Ishikawa (cell line): ENCODE measurements around the gene CCL4.

Experiments used
- CEBPB ChIP-seq: IDR thresholded peaks from 2 replicates; pipeline ENCODE4 v1.6.1; 2012
- CREB1 ChIP-seq: IDR thresholded peaks from 2 replicates; pipeline ENCODE4 v1.6.1; 2012; ENCODE audit warnings: low read depth
- EGR1 ChIP-seq: IDR thresholded peaks from 2 replicates; pipeline ENCODE4 v1.6.1; 2012
- EP300 ChIP-seq: IDR thresholded peaks from 2 replicates; pipeline ENCODE4 v1.6.1; 2012; ENCODE audit warnings: borderline replicate concordance
- FOXM1 ChIP-seq: IDR thresholded peaks from 2 replicates; pipeline ENCODE4 v1.6.1; 2012; ENCODE audit warnings: low read depth, borderline replicate concordance
- NFIC ChIP-seq: IDR thresholded peaks from 2 replicates; pipeline ENCODE4 v1.6.1; 2012
- RAD21 ChIP-seq: IDR thresholded peaks from 2 replicates; pipeline ENCODE4 v1.6.1; 2012; ENCODE audit warnings: low read depth
- TAF1 ChIP-seq: IDR thresholded peaks from 2 replicates; pipeline ENCODE4 v1.6.1; 2012; ENCODE audit warnings: low read depth, mild to moderate bottlenecking
- TCF12 ChIP-seq: IDR thresholded peaks from 2 replicates; pipeline ENCODE4 v1.6.1; 2012; ENCODE audit warnings: low read depth
- TEAD4 ChIP-seq: IDR thresholded peaks from 2 replicates; pipeline ENCODE4 v1.6.1; 2012
- YY1 ChIP-seq: IDR thresholded peaks from 2 replicates; pipeline ENCODE4 v1.6.1; 2012; ENCODE audit warnings: low read depth
- ZBTB7A ChIP-seq: IDR thresholded peaks from 2 replicates; pipeline ENCODE4 v1.6.1; 2012; ENCODE audit warnings: low read depth
- TF ChIP-seq, protein P1 (sequence below): IDR thresholded peaks from 2 replicates; pipeline ENCODE4 v1.6.1; 2012; ENCODE audit warnings: low read depth, mild to moderate bottlenecking
- TF ChIP-seq, protein P2 (sequence below): IDR thresholded peaks from 2 replicates; pipeline ENCODE4 v1.6.1; 2012
- TF ChIP-seq, protein P3 (sequence below): IDR thresholded peaks from 2 replicates; pipeline ENCODE4 v1.6.1; 2012

The CCL4 gene

DNA sequence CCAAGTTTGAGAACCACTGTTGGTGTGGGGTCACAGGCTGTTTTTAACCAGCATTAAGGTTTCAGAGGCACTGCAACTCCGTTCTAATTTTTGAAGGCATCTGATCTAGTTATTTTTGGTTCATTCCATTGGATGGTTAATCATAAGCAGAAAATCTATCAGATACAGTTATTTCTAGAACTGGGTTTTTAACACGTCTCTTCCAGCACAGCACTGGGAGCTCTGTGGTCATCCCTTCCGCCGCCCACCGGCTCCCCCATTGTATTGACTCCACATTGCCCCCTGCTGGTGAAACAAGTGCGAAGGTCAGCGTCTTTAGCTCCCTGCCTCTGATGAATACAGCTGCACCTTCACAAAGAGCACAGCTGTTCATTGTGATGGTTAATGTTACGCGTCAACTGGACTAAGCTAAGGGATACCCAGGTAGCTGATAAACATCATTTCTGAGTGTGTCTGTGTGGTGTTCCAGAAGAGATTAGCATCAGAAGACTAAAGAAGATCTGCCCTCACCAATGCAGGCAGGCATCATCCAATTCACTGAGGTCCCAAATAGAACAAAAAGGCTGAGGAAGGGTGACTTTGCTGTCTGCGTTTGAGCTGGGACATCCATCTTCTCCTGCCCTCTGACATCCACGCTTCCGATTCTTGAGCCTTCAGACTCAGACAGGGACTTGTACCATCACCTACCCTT lies 31.1 kb upstream of the CCL4 start:
- TF ChIP-seq NFIC (no peak), RAD21 (peak; percentile 34; the same call in 1 of the 2 replicates)

DNA sequence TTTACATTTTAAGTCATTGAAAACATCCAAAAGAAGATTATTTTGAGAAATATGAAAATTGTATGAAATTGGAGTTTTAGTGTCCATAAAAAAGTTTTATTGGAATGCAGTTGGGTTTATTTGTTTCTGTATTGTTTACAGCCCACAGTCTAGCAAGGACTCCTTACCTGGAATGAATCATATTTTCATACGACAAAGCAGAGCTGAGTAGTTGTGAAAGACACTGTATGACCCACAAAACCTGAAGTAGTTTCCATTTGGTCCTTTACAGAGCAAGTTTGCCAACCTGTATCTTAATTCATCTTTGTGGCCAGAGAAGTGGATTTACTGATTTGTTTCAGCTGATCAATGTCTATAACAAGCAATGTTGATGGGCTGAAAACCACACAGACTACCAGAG lies 29.3 kb upstream of the CCL4 start:
- no peak for TF ChIP-seq EP300
- TF ChIP-seq RAD21: no peak
- TF ChIP-seq TCF12: no peak
- TF ChIP-seq CEBPB: no peak
- TF ChIP-seq, protein P1, sequence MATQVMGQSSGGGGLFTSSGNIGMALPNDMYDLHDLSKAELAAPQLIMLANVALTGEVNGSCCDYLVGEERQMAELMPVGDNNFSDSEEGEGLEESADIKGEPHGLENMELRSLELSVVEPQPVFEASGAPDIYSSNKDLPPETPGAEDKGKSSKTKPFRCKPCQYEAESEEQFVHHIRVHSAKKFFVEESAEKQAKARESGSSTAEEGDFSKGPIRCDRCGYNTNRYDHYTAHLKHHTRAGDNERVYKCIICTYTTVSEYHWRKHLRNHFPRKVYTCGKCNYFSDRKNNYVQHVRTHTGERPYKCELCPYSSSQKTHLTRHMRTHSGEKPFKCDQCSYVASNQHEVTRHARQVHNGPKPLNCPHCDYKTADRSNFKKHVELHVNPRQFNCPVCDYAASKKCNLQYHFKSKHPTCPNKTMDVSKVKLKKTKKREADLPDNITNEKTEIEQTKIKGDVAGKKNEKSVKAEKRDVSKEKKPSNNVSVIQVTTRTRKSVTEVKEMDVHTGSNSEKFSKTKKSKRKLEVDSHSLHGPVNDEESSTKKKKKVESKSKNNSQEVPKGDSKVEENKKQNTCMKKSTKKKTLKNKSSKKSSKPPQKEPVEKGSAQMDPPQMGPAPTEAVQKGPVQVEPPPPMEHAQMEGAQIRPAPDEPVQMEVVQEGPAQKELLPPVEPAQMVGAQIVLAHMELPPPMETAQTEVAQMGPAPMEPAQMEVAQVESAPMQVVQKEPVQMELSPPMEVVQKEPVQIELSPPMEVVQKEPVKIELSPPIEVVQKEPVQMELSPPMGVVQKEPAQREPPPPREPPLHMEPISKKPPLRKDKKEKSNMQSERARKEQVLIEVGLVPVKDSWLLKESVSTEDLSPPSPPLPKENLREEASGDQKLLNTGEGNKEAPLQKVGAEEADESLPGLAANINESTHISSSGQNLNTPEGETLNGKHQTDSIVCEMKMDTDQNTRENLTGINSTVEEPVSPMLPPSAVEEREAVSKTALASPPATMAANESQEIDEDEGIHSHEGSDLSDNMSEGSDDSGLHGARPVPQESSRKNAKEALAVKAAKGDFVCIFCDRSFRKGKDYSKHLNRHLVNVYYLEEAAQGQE: no peak
- TF ChIP-seq, protein P2, sequence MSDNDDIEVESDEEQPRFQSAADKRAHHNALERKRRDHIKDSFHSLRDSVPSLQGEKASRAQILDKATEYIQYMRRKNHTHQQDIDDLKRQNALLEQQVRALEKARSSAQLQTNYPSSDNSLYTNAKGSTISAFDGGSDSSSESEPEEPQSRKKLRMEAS: no peak
- no peak for TF ChIP-seq TEAD4
- no peak for TF ChIP-seq EGR1
- TF ChIP-seq CREB1: no peak
- no peak for TF ChIP-seq ZBTB7A
- no peak for TF ChIP-seq TAF1
- no peak for TF ChIP-seq YY1
- TF ChIP-seq NFIC: no peak
- TF ChIP-seq, protein P3, sequence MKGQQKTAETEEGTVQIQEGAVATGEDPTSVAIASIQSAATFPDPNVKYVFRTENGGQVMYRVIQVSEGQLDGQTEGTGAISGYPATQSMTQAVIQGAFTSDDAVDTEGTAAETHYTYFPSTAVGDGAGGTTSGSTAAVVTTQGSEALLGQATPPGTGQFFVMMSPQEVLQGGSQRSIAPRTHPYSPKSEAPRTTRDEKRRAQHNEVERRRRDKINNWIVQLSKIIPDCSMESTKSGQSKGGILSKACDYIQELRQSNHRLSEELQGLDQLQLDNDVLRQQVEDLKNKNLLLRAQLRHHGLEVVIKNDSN: no peak
- no peak for TF ChIP-seq FOXM1

DNA sequence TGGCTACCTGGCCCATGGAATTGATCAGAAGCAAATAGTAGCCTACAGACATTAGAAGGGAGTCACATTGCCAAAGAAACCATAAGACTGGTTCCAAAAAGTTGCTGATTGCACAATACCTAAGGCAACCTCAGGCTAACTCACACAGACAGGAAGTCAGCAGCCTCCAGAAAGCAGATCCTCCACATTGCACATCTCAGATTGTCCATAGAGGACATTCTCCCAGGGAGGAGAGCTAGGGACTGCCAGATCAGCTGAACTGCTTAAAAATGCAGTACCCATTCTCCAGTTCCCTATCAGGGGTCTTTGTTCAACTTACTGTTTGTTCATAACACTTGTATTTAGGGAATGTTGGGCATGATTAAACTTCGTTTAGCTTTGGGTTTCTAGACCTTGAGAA lies 17.9 kb upstream of the CCL4 start:
- TF ChIP-seq YY1 (no peak), CEBPB (peak; percentile 26; the same call in 1 of the 2 replicates)
- TF ChIP-seq, protein P2: no peak

DNA sequence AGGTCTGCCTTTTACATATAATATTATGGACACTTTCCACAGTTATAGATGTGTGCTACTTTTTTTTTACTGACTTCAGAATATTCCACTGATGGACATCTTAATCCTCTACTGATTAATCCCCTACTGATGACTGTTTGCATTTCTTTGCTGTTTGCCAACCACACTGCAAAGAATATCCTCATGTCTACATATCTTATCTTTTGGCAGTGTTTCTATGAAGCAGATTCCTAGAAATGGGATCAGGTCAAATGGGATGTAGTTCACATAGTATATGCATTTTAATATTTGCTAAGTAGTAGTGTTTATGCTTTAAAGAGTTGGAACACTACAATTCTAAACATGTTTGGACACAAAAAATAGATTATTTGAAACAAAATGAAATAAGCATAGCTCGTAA lies 16.8 kb upstream of the CCL4 start:
- TF ChIP-seq RAD21: no peak
- TF ChIP-seq TAF1: no peak
- TF ChIP-seq ZBTB7A: no peak
- no peak for TF ChIP-seq EGR1
- no peak for TF ChIP-seq CREB1
- TF ChIP-seq, protein P1: no peak
- TF ChIP-seq NFIC: no peak
- TF ChIP-seq, protein P3: no peak
- no peak for TF ChIP-seq YY1
- no peak for TF ChIP-seq TCF12
- TF ChIP-seq TEAD4: no peak

DNA sequence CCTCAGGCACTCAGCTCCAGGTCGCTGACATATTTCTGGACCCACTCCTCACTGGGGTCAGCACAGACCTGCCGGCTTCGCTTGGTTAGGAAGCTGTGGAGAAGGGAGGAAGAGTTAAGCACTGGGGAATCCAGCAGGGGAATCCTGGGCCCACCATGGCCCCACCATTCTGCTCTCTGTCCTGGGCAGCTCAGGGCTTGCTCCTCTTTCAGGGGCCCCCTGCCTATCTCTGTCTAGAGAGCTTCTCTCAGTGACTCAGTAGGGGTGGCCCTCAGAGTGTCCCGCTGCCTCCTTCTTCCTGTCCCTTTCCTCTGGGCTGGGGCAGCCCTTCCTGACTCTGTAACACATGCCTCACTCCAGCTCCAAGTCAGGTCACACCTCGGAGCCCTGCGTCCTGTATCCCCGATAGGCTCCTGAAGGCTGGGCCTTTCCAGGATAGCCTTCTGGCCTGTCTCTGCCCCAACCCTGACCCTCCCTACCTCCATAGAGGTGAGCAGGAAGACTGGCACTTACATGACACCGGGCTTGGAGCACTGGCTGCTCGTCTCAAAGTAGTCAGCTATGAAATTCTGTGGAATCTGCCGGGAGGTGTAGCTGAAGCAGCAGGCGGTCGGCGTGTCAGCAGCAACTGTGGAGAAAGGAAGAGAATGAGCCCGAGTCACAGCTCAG lies 14.8 kb upstream of the CCL4 start:
- TF ChIP-seq, protein P3: no peak
- no peak for TF ChIP-seq FOXM1
- no peak for TF ChIP-seq ZBTB7A
- TF ChIP-seq YY1: no peak
- no peak for TF ChIP-seq RAD21
- TF ChIP-seq TAF1: no peak
- TF ChIP-seq TCF12: no peak

DNA sequence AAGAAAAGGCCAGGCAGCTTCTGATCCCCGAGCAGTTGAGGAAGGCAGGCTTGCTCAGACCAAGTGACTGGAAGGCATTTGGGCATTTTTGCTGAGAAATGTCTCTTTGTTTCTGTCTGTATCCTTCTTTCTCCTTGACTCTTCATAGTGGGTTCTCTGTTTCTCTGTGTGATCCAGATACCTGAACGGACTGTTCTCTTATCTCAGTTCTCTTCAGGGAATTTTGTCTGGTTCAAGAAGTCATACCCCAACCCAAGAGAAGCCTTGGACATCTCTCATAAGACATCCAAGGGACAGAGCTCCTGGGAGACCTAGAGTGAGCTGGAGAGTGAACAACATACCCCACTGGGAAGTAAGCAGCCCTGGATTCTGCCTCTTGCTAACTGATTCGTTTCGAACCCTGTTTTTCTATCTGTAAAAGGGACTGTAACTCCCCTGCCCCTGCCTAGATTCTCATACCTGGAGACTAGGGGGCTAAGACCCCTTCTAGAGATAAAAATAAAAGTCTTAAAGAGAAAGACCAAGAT lies 14.2 kb upstream of the CCL4 start:
- TF ChIP-seq, protein P1: no peak
- no peak for TF ChIP-seq CREB1
- TF ChIP-seq TCF12: no peak
- TF ChIP-seq TAF1: no peak
- TF ChIP-seq CEBPB: no peak
- no peak for TF ChIP-seq ZBTB7A
